ENCODE results near the gene PRR9. TPM values are rescaled to one million over a fixed set of nuclear protein-coding genes. Genes with fewer than 3 reads are reported as not detected.

The PRR9 gene
- total RNA-seq, 1 donor from 2014 or later: not detected

DNA sequence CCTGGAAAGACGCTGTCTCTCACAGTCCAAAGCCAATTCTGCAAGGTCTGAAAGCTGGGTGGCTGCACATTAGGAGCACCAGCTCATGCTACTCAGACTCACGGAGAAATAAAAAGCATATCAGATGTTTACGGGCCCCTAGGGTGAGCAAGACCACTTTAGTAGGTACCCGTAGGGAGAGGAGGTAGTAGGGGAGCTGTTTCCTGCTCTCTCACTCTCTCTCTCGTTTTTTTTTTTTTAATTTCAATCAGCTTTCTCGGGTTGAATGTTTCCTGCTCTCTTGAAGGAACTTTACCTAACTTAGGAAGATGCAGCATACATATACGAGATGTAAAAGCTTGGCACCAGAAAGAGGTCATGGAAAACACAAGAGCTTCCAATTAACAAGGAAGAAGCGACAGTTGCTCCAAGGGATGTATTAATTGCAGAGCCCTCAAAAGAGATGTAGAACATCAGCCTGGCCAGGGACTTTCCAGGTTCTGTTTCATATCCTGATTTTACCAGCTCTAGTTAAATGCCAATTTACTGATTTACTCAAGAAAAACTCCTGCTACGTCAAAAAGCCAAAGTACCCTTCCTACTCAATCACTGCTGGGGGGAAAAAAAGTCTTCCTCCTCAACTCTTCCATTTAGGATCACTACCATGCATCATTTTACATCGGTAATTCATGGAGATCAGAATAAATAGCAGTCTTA, 45.2 kb downstream of the PRR9 start:
- ATAC-seq: no peak

DNA sequence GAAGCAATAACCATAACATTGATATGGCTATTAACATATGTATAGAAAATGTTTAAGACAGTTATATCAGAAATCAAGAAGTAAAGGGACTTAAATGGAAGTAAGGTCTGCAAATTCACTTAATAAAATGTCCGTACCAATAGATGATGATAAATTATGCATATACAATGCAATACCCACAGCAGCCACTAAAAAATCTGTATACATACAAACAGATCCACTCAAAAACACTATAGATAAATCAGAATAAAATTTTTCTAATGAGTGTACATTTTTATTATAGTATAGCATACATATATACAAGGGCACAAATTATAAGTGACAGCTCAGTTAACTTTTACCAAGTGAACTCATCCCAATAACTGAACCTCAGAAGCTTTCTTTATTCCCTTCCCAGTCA, 48.1 kb downstream of the PRR9 start:
- ATAC-seq (no peak), DNase-seq (ENCODE audit: low spot score) (no peak)

More for the DNA sequence above, 45.2 kb downstream of the PRR9 start:
- DNase-seq (ENCODE audit: low spot score): no peak

Other genes starting within 250 kb of the PRR9 start
- not detected for gene SPRR4, start 246.9 kb upstream of the PRR9 start, total RNA-seq
- gene SPRR1A, start 233.5 kb upstream of the PRR9 start, total RNA-seq: not detected
- gene SPRR3, start 215.8 kb upstream of the PRR9 start, total RNA-seq: not detected
- gene SPRR1B, start 186.4 kb upstream of the PRR9 start, total RNA-seq: not detected
- gene SPRR2D, start 176.5 kb upstream of the PRR9 start, total RNA-seq: not detected
- not detected for gene SPRR2A, start 160.1 kb upstream of the PRR9 start, total RNA-seq
- not detected for gene SPRR2B, start 146.0 kb upstream of the PRR9 start, total RNA-seq
- not detected for gene SPRR2E, start 123.1 kb upstream of the PRR9 start, total RNA-seq
- gene SPRR2F, start 104.1 kb upstream of the PRR9 start, total RNA-seq: not detected
- gene SPRR2G, start 66.7 kb upstream of the PRR9 start, total RNA-seq: not detected
- gene LELP1, start 14.2 kb upstream of the PRR9 start, total RNA-seq: not detected
- not detected for gene LORICRIN, start 42.1 kb downstream of the PRR9 start, total RNA-seq
- gene PGLYRP3, start 95.4 kb downstream of the PRR9 start, total RNA-seq: not detected
- not detected for gene PGLYRP4, start 131.3 kb downstream of the PRR9 start, total RNA-seq
- gene S100A9, start 140.3 kb downstream of the PRR9 start, total RNA-seq: 36.3 TPM
- gene S100A12, start 158.0 kb downstream of the PRR9 start, total RNA-seq: 1.2 TPM
- gene S100A8, start 173.5 kb downstream of the PRR9 start, total RNA-seq: 23.7 TPM
- gene S100A7A, start 198.9 kb downstream of the PRR9 start, total RNA-seq: not detected
- gene S100A7, start 243.1 kb downstream of the PRR9 start, total RNA-seq: not detected